RWPE1 (cell line): ENCODE results near the gene NR6A1.

Experiments
- CTCF ChIA-PET: fragments of 350-600 bp; sonication (Branson Sonifier 250); formaldehyde crosslinking; extraction: SDS; loops from one replicate; lab custom pipeline; 2021; lab: Yijun Ruan, JAX
- POLR2A ChIA-PET: fragments of 400-600 bp; formaldehyde crosslinking; extraction: SDS; loops from one replicate; lab custom pipeline; 2020; ENCODE audit warnings: antibody characterized with exemption; ENCODE audit not compliant: low non-redundant PET; lab: Yijun Ruan, JAX
- DNase-seq: peaks from one replicate; pipeline ENCODE4 v3.0.0; 2012; ENCODE audit warnings: low spot score
- H3K27ac ChIP-seq: fragments of 450-650 bp; 2 replicates; pipeline ENCODE4 v1.5.1; 2017
- CTCF ChIP-seq: fragments of 450-650 bp; conservative IDR thresholded peaks from 2 replicates; pipeline ENCODE4 v1.5.1; 2017; ENCODE audit warnings: low read depth, mild to moderate bottlenecking

NR6A1 gene

GRCh38 chr9:124632077-124632621 is 139.0 kb downstream of the NR6A1 start:
- H3K27ac ChIP-seq, result no peak overlapping the region
- TF ChIP-seq CTCF, result no peak
- POLR2A ChIA-PET, result no interaction called here
- no peak for DNase-seq
- CTCF ChIA-PET, result interaction anchor here (0.6 to 1.3 kb wide), 4 partner anchors 8 to 39 kb away, joined by 3 to 5 read pairs (median 4); no protein-coding TSS in a partner anchor

- TF ChIP-seq CTCF, result no peak
- CTCF ChIA-PET, result no interaction called here
- POLR2A ChIA-PET, result no interaction called here
These were observed 139.8 kb downstream of the NR6A1 start for GRCh38 chr9:124631326-124631725.

GRCh38 chr9:124629600-124629999 is 141.5 kb downstream of the NR6A1 start:
- H3K27ac ChIP-seq, result no peak overlapping the region
- no peak for TF ChIP-seq CTCF
- ChIA-PET POLR2A (interaction anchor here (0.5 to 0.7 kb wide), 2 partner anchors 9 to 29 kb away, joined by 3 read pairs; no protein-coding TSS in a partner anchor), CTCF (interaction anchor here (0.7 kb wide), 1 partner anchor 532 kb away, joined by 3 read pairs; no protein-coding TSS in a partner anchor)
- peak; percentile 41 for DNase-seq

More at GRCh38 chr9:124631326-124631725, 139.8 kb downstream of the NR6A1 start:
- no peak overlapping the region for H3K27ac ChIP-seq
- no peak for DNase-seq

- DNase-seq, result no peak
- ChIA-PET POLR2A (no interaction called here), CTCF (no interaction called here)
- TF ChIP-seq CTCF, result no peak
- H3K27ac ChIP-seq, result no peak overlapping the region
These were observed 142.4 kb downstream of the NR6A1 start for GRCh38 chr9:124628741-124629140.

GRCh38 chr9:124626276-124626675 is 144.8 kb downstream of the NR6A1 start:
- ChIA-PET POLR2A (no interaction called here), CTCF (interaction anchor here (0.8 to 1.9 kb wide), 2 partner anchors 9 to 85 kb away, joined by 3 to 8 read pairs; no protein-coding TSS in a partner anchor)
- TF ChIP-seq CTCF, result no peak

GRCh38 chr9:124625087-124625486 is 146.0 kb downstream of the NR6A1 start:
- ChIA-PET CTCF (interaction anchor here (0.6 to 1.0 kb wide), 5 partner anchors 17 to 690 kb away, joined by 3 to 5 read pairs (median 4); no protein-coding TSS in a partner anchor), POLR2A (no interaction called here)
- no peak for TF ChIP-seq CTCF
- DNase-seq, result no peak
- H3K27ac ChIP-seq, result no peak overlapping the region

More at GRCh38 chr9:124626276-124626675, 144.8 kb downstream of the NR6A1 start:
- H3K27ac ChIP-seq, result peak overlapping the region; percentile 22; the same call in 1 of the 2 replicates
- DNase-seq, result no peak
